ENCODE measurements around the gene DENND4B. TPM values are rescaled to one million over a fixed set of nuclear protein-coding genes. Genes with fewer than 3 reads are reported as not detected.

The DENND4B gene
- total RNA-seq, 4 donors from 2014 or later = 18.4 to 31.1 (median 20.5) TPM

DNA sequence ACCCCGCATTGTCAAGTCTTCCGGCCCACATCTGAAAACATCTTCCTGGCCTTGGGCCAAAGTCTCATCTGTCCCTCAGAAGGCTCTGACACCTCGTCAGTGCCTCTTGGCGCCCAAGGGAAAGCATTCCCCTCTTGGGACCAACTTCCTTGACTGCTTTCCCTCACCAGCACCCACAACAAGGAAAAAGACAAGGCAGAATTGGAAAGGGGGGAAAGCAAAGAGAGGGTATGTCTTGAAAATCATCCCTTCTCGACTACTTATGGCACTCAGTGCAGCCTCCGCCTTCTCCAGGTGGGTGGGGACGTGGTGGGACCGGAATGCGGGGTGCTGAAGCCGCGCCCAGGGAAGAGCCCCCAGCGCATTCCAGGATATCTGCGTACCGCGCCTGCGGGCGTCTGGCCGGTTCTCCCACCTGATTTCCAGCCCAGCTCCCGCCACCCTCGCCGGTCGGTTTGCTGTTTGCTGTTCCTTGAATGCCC is 17.4 kb upstream of the DENND4B start:
- DNase-seq (ENCODE audit: low spot score in 2 of 2) = no peak
- no peak for TF ChIP-seq POLR2A (IDR thresholded peaks at IDR 0.05)
- TF ChIP-seq, protein P1, sequence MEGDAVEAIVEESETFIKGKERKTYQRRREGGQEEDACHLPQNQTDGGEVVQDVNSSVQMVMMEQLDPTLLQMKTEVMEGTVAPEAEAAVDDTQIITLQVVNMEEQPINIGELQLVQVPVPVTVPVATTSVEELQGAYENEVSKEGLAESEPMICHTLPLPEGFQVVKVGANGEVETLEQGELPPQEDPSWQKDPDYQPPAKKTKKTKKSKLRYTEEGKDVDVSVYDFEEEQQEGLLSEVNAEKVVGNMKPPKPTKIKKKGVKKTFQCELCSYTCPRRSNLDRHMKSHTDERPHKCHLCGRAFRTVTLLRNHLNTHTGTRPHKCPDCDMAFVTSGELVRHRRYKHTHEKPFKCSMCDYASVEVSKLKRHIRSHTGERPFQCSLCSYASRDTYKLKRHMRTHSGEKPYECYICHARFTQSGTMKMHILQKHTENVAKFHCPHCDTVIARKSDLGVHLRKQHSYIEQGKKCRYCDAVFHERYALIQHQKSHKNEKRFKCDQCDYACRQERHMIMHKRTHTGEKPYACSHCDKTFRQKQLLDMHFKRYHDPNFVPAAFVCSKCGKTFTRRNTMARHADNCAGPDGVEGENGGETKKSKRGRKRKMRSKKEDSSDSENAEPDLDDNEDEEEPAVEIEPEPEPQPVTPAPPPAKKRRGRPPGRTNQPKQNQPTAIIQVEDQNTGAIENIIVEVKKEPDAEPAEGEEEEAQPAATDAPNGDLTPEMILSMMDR (IDR thresholded peaks at IDR 0.05) = no peak
- intact Hi-C loops (cut with DNase I; ENCODE audit: low total_unique reads) = no loop called here
- WGBS, 2 donors = 0 to 1% methylated on average over 13 to 22 of the region's 22 CpGs
- H3K4me3 ChIP-seq (ENCODE audit: low read depth, poor library complexity, severe bottlenecking) = peak overlapping the region; percentile 50

DNA sequence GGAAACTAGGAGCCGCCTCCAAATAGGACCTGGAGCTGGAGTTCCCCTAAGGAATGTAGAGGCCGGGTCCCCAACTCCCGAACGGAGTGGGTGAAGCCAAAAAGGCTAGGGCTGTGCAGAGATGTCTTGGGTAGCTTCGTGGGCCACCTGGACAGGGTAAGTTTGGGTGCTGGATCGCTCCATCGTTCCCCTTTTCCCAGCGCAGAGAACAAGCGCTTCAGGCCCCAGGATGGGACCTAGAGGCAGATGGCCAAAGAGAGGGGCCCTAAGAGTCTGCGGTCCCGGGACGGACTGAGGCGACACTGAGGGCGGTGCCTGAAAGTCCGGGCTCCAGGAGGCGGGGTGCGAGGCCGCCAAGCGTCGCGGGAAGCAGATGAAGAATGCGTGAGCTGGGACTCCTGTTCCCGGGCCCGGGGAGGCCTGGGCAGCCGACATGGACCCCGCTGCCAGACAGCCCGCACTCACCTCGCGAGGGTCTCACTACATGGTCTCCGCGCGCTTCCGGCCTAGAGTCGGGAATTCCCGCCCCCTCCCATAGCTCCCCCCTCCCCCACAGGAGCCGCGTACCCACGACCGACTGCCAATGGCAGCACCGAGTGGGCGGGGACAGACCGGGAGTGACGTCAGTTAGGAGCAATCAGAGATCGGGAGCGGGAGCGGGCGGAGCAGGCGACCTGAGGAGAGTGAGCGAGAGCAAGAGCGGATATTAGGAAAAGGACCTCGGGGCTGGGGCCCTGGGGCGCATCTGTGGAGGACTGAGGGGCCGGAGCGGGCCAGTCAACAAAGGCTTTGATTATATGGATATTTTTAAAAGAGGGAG is 16.7 kb upstream of the DENND4B start, which contains the start of gene SLC39A1:
TSS of gene SLC39A1 (minus strand) at position 508 of the 820 bp plus-strand sequence. CDS start 822 bp downstream, outside the sequence.
- intact Hi-C loops (cut with DNase I; ENCODE audit: low total_unique reads) = no loop called here
- TF ChIP-seq, protein P1 (IDR thresholded peaks at IDR 0.05) = no peak
- no peak for TF ChIP-seq POLR2A (IDR thresholded peaks at IDR 0.05)
- peak within 1 kb of the TSS; percentile 50 for H3K4me3 ChIP-seq (ENCODE audit: low read depth, poor library complexity, severe bottlenecking)
- DNase-seq (ENCODE audit: low spot score in 2 of 2) = peak; percentile 99 to 100
- 0% methylated on average over 44 to 52 of the region's 54 CpGs for WGBS, 2 donors

DNA sequence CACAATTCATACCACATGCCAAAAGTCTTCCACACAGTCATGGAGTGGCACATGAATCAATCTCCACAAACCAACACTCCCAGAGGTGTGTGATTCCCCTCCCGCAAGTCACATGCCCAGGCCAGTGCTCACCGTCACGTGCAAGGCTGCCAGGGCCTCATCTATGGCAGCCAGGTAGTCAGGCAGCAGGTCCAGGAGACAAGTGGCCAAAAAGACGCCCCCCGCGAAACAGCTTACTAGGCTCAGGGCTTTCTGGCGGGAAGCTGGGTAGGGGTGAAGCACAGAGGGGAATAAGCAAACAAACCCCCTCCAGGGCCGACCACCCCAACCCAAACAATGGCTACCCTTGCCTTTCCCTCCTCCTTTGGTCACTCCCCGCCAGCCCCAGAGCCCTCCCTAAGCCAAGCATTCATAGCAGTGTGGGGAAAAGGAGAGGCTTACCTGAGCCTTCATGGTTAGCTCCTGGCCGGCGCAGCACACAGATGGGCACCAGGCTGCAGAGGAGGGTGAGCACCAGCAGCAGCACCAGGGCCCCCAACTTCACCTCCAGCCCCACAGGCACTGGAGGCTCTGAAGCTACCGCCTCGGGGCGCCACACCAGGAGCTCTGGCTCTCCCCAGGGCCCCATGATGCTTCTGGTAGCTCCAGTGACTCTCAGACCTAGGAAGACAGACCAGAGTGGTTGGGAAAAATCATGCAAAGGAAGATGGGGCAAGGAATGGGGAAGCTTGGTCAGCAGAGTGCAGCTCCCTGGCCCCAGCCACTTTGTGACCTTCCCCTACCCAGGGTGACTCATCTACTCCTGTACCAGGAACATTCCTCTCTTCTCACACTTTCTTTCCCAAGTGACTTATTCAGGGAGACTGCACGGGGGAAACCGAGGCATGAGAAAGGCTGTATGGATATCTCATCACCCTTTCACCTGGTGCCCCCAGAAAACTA is 15.8 kb upstream of the DENND4B start:
- WGBS, 2 donors = 27 to 35% methylated on average over 15 to 16 of the region's 16 CpGs
- H3K4me3 ChIP-seq (ENCODE audit: low read depth, poor library complexity, severe bottlenecking) = peak overlapping the region; percentile 50
- no peak for DNase-seq (ENCODE audit: low spot score in 2 of 2)
- intact Hi-C loops (cut with DNase I; ENCODE audit: low total_unique reads) = no loop called here
- TF ChIP-seq, protein P1 (IDR thresholded peaks at IDR 0.05) = no peak
- TF ChIP-seq POLR2A (IDR thresholded peaks at IDR 0.05) = no peak

DNA sequence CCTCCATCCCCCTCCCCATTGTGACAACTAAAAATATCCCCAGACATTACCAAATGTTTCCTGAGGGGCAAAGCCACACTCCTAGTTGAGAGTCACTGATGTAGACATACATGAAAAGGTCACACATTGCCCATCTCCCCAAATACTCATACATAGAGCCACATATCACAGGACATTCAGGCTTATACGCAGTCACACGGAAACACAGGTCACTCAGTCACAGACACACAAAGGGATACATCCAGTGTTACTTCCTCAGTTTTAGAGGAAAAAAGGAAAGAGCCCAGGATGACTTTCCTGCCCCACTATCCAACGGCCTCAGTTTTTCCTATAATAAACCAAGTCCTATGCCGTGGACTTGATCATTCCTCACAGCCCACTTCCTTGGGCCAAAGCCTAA is 14.9 kb upstream of the DENND4B start:
- DNase-seq (ENCODE audit: low spot score in 2 of 2) = no peak
- intact Hi-C loops (cut with DNase I; ENCODE audit: low total_unique reads) = no loop called here
- TF ChIP-seq, protein P1 (IDR thresholded peaks at IDR 0.05) = no peak
- TF ChIP-seq POLR2A (IDR thresholded peaks at IDR 0.05) = no peak
- 65 to 69% methylated on average over 4 of the region's 4 CpGs for WGBS, 2 donors
- H3K4me3 ChIP-seq (ENCODE audit: low read depth, poor library complexity, severe bottlenecking) = no peak overlapping the region

DNA sequence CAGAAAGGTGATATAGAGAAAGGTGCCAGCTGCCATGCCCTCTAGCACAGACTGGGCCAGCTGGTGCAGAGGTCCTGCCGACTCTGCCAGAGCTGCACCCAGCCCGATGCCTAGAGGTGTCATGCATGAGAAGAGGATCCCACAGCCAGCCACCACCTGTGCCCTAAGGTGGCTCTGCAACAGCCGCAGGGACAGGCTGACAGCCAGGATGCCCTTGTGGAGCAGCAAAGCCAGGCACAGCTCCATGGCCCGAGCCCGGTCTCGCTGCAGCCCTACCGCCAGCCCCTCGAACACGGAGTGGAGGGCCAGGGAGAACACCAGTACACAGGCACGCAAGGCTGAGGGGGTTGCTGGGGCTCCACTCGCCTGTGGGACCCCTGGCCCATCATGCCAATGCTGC is 13.7 kb upstream of the DENND4B start:
- WGBS, 2 donors = 56 to 63% methylated on average over 2 to 11 of the region's 11 CpGs
- H3K4me3 ChIP-seq (ENCODE audit: low read depth, poor library complexity, severe bottlenecking) = no peak overlapping the region
- intact Hi-C loops (cut with DNase I; ENCODE audit: low total_unique reads) = no loop called here
- TF ChIP-seq, protein P1 (IDR thresholded peaks at IDR 0.05) = no peak
- TF ChIP-seq POLR2A (IDR thresholded peaks at IDR 0.05) = no peak
- DNase-seq (ENCODE audit: low spot score in 2 of 2) = no peak

Measured in lower leg skin (tissue), 4 donors.